Caco-2 (cell line): ENCODE results near the gene TCF12. TPM values are rescaled to one million over a fixed set of nuclear protein-coding genes. Genes with fewer than 3 reads are reported as not detected.

Experiments
- BruUV-seq: library from RNA; stranded (reverse); fragments of 400-500 nt; replicated peaks from 2 replicates; lab custom pipeline; 2021; lab: Mats Ljungman, UMichigan
- CTCF ChIA-PET: fragments of 300-600 bp; sonication (Branson Sonifier 250); formaldehyde crosslinking; loops from one replicate; lab custom pipeline; 2022; ENCODE audit warnings: antibody characterized with exemption; lab: Charles Lee
- POLR2A ChIA-PET: fragments of 300-600 bp; sonication (Branson Sonifier 250); formaldehyde crosslinking; loops from one replicate; lab custom pipeline; 2022; ENCODE audit warnings: antibody characterized with exemption; lab: Charles Lee
- DNase-seq, 2 experiments: peaks; one replicate each; pipeline versions ENCODE4 v3.0.0 to v3.0.0-alpha.2; 2020 to 2022
- H3K27me3 ChIP-seq: replicated peaks from 2 replicates; pipeline ENCODE4 v1.6.0; 2011; ENCODE audit warnings: low read length; ENCODE audit not compliant: control insufficient read depth, insufficient read depth
- H3K36me3 ChIP-seq: 2 replicates; pipeline ENCODE4 v1.5.1; 2011; ENCODE audit warnings: low read length; ENCODE audit not compliant: control insufficient read depth, insufficient read depth
- H3K4me1 ChIP-seq: fragments of 250-450 bp; sonication (Bioruptor Pico); 2 replicates; pipeline ENCODE4 v1.5.1; 2020; ENCODE audit warnings: mild to moderate bottlenecking
- H3K4me3 ChIP-seq: 2 replicates; pipeline ENCODE4 v1.5.1; 2011; ENCODE audit warnings: low read depth, mild to moderate bottlenecking, control low read depth, low read length
- H3K9me3 ChIP-seq: fragments of 250-450 bp; sonication (Bioruptor Pico); 2 replicates; pipeline ENCODE4 v1.5.1; 2020; ENCODE audit warnings: mild to moderate bottlenecking, moderate library complexity
- H3K27ac Mint-ChIP-seq: one replicate; pipeline ENCODE4 v1.8.0; 2022; ENCODE audit warnings: mixed read lengths; ENCODE audit not compliant: unreplicated experiment
- H3K27me3 Mint-ChIP-seq: one replicate; pipeline ENCODE4 v1.8.0; 2022; ENCODE audit warnings: mixed read lengths; ENCODE audit not compliant: insufficient read depth, unreplicated experiment
- H3K36me3 Mint-ChIP-seq: one replicate; pipeline ENCODE4 v1.8.0; 2022; ENCODE audit warnings: mild to moderate bottlenecking, mixed read lengths; ENCODE audit not compliant: insufficient read depth, unreplicated experiment
- H3K4me1 Mint-ChIP-seq: one replicate; pipeline ENCODE4 v1.8.0; 2022; ENCODE audit warnings: low read depth, mixed read lengths; ENCODE audit not compliant: unreplicated experiment
- H3K4me3 Mint-ChIP-seq: one replicate; pipeline ENCODE4 v1.8.0; 2022; ENCODE audit warnings: mild to moderate bottlenecking, moderate library complexity, mixed read lengths; ENCODE audit not compliant: unreplicated experiment
- H3K9me3 Mint-ChIP-seq: one replicate; pipeline ENCODE4 v1.8.0; 2022; ENCODE audit warnings: mixed read lengths; ENCODE audit not compliant: unreplicated experiment
- intact Hi-C: fragments of 100-400 bp; cut with micrococcal nuclease; formaldehyde crosslinking; loops from one replicate; pipeline ENCODE4 v1.10.0; 2022; ENCODE audit not compliant: unreplicated experiment
- total RNA-seq: library from RNA; stranded (reverse); gene quantifications from 2 replicates; pipeline ENCODE4 v1.2.3, GENCODE V29; 2022
- TF ChIP-seq, protein P1 (sequence below), 2 experiments: fragments of 200-600 bp in 1 of 2; IDR thresholded peaks; 1 replicate in 1 of 2; 2 replicates in 1 of 2; pipeline versions ENCODE4 v1.5.1 to v1.8.0; 2011 to 2022; ENCODE audit warnings: antibody characterized with exemption in 1 of 2, control low read depth in 1 of 2, inconsistent platforms in 1 of 2, low read depth in 1 of 2, low read length in 1 of 2, mild to moderate bottlenecking in 1 of 2, moderate library complexity in 1 of 2; ENCODE audit not compliant: insufficient read depth in 1 of 2, severe bottlenecking in 1 of 2, unreplicated experiment in 1 of 2

Gene TCF12
- total RNA-seq, 1 experiment from 2014 or later = 64.4 TPM

DNA sequence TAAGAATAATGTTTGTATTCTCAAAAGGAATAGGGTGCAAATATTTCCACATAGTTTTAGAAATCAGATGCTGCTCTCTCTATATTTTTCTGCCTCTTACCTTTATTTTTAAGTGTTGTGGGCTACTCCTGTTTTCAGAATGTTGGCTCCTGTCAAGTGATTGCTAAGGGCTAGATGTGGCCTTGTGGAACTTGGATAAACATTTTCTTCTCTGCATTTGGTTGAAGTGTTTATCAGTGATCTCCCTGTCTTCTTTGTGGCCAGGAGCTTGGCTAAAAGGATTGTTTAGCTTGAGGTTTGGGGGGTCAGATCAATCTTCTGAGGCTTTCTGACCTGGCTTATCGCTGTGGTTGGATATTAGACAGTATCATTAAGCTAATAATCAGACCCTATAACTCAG is 112.6 kb downstream of the TCF12 start:
- no peak for DNase-seq
- Mint-ChIP-seq H3K4me1 (peaks cover 6% of the 10 kb centered on the region), H3K9me3 (no peaks in the 10 kb centered on the region), H3K4me3 (no peak overlapping the region), H3K27me3 (no peaks in the 10 kb centered on the region), H3K27ac (no peak overlapping the region), H3K36me3 (no peaks in the 10 kb centered on the region)
- H3K36me3 ChIP-seq = no peaks in the 10 kb centered on the region
- H3K4me1 ChIP-seq = no peaks in the 10 kb centered on the region; the same call in 1 of the 2 replicates
- intact Hi-C loops = no loop called here
- BruUV-seq = no TSS peak
- no peaks in the 10 kb centered on the region for H3K27me3 ChIP-seq
- no peaks in the 10 kb centered on the region for H3K9me3 ChIP-seq
- TF ChIP-seq, protein P1, sequence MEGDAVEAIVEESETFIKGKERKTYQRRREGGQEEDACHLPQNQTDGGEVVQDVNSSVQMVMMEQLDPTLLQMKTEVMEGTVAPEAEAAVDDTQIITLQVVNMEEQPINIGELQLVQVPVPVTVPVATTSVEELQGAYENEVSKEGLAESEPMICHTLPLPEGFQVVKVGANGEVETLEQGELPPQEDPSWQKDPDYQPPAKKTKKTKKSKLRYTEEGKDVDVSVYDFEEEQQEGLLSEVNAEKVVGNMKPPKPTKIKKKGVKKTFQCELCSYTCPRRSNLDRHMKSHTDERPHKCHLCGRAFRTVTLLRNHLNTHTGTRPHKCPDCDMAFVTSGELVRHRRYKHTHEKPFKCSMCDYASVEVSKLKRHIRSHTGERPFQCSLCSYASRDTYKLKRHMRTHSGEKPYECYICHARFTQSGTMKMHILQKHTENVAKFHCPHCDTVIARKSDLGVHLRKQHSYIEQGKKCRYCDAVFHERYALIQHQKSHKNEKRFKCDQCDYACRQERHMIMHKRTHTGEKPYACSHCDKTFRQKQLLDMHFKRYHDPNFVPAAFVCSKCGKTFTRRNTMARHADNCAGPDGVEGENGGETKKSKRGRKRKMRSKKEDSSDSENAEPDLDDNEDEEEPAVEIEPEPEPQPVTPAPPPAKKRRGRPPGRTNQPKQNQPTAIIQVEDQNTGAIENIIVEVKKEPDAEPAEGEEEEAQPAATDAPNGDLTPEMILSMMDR (IDR thresholded peaks at IDR 0.05; ENCODE audit: insufficient read depth in 1 of 2, low read depth in 1 of 2, low read length in 1 of 2, severe bottlenecking in 1 of 2, unreplicated experiment in 1 of 2) = no peak
- ChIA-PET CTCF (interaction anchor here (0.6 kb wide), 1 partner anchor 87 kb away, joined by 3 read pairs; no protein-coding TSS in a partner anchor), POLR2A (no interaction called here)
- H3K4me3 ChIP-seq = no peak overlapping the region

DNA sequence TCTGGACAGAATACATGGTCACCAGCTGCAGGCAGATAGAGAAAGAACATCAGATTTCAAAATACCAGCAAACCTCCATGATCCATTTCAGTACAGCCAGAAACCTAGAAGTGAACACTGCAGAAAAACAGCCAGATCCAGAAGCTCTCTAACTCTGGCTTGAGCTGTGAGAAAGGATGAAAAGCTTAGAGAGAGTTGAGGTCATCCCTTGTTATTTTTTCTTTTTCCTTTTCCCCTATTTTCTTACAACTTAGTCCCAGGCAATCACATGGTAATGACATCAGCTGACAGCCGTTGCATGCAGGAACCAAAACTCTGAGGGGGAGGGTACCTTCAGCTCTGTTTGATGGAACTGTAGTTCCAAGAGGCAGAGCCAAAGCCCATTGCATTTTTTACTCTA is 113.2 kb downstream of the TCF12 start:
- Mint-ChIP-seq H3K27me3 (no peaks in the 10 kb centered on the region), H3K27ac (no peak overlapping the region), H3K9me3 (no peaks in the 10 kb centered on the region), H3K4me1 (peaks cover 6% of the 10 kb centered on the region), H3K4me3 (no peak overlapping the region), H3K36me3 (no peaks in the 10 kb centered on the region)
- Histone ChIP-seq H3K27me3 (no peaks in the 10 kb centered on the region), H3K4me3 (no peak overlapping the region), H3K4me1 (no peaks in the 10 kb centered on the region; the same call in 1 of the 2 replicates), H3K9me3 (no peaks in the 10 kb centered on the region), H3K36me3 (no peaks in the 10 kb centered on the region)
- intact Hi-C loops = no loop called here
- TF ChIP-seq, protein P1 (IDR thresholded peaks at IDR 0.05; ENCODE audit: insufficient read depth in 1 of 2, low read depth in 1 of 2, low read length in 1 of 2, severe bottlenecking in 1 of 2, unreplicated experiment in 1 of 2) = no peak
- CTCF ChIA-PET = interaction anchor here (0.6 kb wide), 1 partner anchor 86 kb away, joined by 3 read pairs; no protein-coding TSS in a partner anchor
- POLR2A ChIA-PET = no interaction called here
- BruUV-seq = no TSS peak
- no peak for DNase-seq

DNA sequence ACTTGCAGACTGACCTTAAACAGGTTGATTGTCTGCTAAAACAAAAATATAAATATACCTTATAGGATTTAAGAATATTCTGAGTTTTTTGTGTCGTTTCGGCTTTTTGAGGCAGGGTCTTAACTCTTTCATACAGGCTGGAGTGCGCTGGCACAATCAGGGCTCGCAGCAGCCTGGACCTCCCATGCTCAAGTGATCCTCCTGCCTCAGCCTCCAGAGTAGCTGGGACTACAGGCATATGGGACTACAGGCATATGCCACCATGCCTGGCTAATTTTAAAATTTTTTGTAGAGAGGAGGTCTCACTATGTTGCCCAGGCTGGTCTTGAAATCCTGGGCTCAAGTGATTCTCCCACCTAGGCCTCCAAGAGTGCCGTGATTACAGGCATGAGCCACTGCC is 113.9 kb downstream of the TCF12 start:
- no TSS peak for BruUV-seq
- Histone ChIP-seq H3K9me3 (no peaks in the 10 kb centered on the region), H3K27me3 (no peaks in the 10 kb centered on the region), H3K36me3 (no peaks in the 10 kb centered on the region), H3K4me1 (no peaks in the 10 kb centered on the region; the same call in 1 of the 2 replicates), H3K4me3 (no peak overlapping the region)
- ChIA-PET CTCF (no interaction called here), POLR2A (no interaction called here)
- peaks cover 6% of the 10 kb centered on the region for H3K4me1 Mint-ChIP-seq
- H3K4me3 Mint-ChIP-seq = no peak overlapping the region
- no peak for DNase-seq
- H3K9me3 Mint-ChIP-seq = no peaks in the 10 kb centered on the region
- no peaks in the 10 kb centered on the region for H3K27me3 Mint-ChIP-seq
- no peak overlapping the region for H3K27ac Mint-ChIP-seq
- TF ChIP-seq, protein P1 (IDR thresholded peaks at IDR 0.05; ENCODE audit: insufficient read depth in 1 of 2, low read depth in 1 of 2, low read length in 1 of 2, severe bottlenecking in 1 of 2, unreplicated experiment in 1 of 2) = no peak
- intact Hi-C loops = no loop called here
- no peaks in the 10 kb centered on the region for H3K36me3 Mint-ChIP-seq
